HG03571 (cell line): ENCODE results near the gene ITSN1.
"Not testable (repeated sequence)": the region's sequence is repeated elsewhere in the genome, so short reads cannot be mapped to it uniquely, and the experiment has no call there.

Experiments
- ATAC-seq: cut with Tn5 transposase; IDR thresholded peaks from one replicate; pipeline ENCODE4 v1.9.1; 2021; ENCODE audit not compliant: unreplicated experiment

Gene ITSN1

DNA sequence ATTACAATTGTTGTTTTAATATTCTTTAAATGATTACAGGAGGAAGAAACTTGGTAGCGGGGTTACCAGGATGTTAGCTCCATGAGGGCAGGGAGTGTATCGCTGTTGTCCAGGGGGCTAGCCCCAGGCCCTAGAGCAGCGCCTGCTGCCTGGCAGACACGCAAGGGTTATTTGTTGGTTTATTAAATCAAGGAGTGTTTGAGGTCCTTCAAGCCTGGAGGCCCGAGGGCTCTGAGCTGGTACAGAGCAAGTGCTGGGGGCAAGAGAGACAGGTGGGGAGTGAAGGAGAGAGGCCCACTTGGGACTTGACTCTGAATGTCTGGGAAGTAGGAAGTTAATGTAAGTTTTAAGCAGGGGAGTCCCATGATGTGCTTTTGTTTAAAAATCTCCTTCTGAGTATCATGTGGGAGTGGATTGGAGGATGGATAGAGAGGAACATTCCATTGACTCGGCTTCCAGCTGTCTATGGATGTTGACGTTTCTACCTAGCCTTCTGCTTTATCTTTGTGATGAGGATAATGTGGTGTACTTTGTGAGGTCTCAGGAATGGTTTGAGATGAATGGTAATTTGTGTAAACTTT, 8.7 kb downstream of the ITSN1 start:
- no peak for ATAC-seq

- no peak for ATAC-seq
These were observed 9.8 kb downstream of the ITSN1 start for GRCh38 chr21:33651965-33652680.

DNA sequence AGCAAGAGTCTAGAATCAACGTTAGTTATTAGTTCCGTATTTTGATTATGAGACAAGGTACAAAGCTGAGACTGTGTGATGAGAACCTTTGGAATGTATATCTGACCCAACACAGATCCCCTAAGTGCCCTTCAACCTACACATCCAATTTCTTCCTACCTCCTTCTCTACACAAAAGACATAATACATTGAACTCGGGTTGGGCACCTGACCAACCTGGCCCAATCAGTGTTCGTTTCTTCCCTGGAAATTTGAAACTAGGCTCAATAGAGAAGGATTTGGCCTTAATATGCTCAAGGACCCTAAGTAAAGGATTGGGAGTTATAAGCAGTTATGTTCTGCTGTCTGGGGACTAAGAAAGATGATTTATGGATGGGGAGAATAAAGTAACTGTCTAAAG, 12.1 kb downstream of the ITSN1 start:
- no peak for ATAC-seq

DNA sequence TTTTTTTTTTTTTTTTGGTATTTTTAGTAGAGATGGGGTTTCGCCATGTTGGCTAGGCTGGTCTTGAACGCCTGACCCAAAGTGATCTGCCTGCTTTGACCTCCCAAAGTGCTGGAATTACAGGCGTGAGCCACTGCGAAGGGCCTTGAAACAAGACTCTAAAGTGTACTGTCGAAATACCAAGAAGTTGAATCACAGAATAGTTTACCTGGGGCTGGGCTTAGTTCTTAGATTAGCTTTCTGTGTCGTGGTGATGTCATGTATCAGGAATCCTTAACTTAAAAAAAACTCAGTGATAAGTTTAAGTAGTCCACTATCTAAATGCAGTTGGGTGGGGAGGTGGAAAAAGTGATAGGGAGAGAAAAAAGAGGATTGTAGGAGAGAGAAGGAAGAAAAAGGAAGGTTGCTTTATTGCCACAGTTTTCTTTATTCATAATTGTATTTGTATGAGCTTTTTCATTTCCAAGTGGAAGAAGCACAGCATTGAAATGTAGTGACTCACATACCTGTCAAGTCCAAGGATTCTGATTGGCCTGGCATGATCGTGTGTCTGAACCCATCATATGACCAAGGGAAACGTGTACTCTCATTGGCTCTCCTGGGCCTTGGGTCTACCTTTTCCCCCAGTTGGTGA, 13.4 kb downstream of the ITSN1 start:
- no peak for ATAC-seq

- no peak for ATAC-seq
These were observed 15.0 kb downstream of the ITSN1 start for GRCh38 chr21:33657124-33657820.

GRCh38 chr21:33658919-33659567, 16.7 kb downstream of the ITSN1 start:
- ATAC-seq: no peak

DNA sequence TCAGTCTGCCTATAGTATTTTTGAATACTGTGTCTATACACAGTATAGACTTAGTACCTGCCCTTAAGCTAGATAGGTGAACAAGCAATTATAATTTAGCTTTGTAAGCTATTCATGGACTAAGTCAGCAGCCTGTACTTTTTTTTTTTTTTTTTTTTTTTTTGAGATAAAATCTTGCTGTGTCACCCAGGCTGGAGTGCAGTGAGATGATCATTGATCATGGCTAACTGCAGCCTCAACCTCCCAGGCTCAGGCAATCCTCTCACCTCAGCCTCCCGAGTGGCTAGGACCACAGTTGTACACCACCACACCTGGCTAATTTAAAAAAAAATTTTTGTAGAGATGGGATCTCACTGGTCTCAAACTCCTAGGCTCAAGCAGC, 17.3 kb downstream of the ITSN1 start:
- ATAC-seq: no peak

- no peak for ATAC-seq
These were observed 18.1 kb downstream of the ITSN1 start for GRCh38 chr21:33660406-33660805.

DNA sequence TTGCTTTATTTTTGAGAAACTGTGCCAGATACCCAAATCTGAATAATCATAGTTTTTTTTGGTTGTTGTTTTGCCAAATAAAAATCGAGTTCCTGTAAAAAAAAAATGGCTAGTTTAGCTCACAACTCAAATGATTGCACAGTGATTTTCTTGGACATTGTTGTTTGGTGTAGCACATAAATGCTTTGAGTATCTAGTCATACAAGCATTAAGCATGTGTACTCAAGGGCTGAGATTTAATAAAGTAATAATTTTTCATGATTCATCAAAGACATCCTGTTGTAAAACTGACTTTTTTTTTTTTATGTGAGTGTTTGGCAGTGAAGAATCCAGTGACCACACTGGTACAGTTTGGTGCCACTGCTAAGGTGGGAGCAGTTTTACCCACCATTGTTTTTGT, 18.8 kb downstream of the ITSN1 start:
- ATAC-seq: no peak

DNA sequence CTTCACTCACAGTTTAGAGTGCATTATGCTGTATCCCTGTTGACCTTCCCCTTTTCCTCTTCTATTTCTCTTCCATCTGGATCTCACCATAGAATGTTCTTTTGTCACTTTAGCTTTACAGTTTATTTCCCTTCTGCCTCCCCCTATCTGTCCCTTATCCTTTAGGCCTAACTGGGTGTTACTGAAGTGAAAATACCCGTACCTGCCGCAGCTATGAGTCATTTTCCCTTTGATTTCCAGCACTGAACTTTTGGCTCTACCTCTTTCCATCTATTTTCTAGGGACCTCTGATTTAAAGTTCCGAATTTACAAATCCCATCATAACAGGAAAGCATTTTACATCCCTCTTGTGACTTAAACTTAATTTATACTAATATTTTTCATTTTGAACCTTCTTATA, 19.7 kb downstream of the ITSN1 start:
- no peak for ATAC-seq

DNA sequence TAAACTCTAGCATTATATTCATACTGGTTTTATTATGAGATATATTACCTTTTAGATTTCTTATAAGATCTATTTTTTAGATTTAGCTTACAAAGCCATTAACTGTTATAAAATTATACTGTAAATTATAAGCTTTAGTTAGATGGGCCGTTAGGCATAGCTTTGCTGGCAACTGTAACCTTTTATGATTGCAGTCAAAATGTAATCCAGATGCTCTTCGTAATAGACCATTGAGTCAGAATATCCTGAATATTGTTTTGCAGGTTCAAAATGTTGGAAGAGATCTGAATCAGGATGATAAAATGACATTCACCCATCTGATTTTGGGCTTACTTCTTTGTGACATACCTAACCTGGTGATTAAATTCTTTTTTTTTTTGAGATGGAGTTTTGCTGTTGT, 20.9 kb downstream of the ITSN1 start:
- ATAC-seq: no peak

- ATAC-seq: no peak
These were observed 21.8 kb downstream of the ITSN1 start for GRCh38 chr21:33664135-33664534.

GRCh38 chr21:33666153-33666552, 23.9 kb downstream of the ITSN1 start:
- no peak for ATAC-seq

- ATAC-seq: no peak
These were observed 25.3 kb downstream of the ITSN1 start for GRCh38 chr21:33667636-33668035.

DNA sequence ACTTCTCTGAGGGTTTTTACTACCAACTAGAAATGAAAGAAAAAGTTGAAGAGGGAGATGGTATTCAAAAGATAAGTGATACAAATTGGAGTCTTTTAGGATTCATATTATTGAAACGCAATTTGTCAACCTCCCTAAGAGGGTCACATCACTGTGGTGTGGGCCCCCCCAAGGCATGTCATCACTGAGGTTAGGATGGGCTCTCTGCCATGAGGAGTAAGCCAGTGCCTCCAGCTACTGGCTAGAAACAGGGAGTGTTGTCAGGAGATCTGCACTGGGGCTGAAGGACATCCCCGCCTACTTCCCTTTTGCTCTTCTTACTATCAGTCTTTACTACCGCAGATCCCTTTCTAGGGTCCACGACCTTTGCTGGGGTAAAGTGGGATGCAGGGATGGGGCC, 25.9 kb downstream of the ITSN1 start:
- ATAC-seq: no peak

- no peak for ATAC-seq
These were observed 26.3 kb downstream of the ITSN1 start for GRCh38 chr21:33668620-33669019.

DNA sequence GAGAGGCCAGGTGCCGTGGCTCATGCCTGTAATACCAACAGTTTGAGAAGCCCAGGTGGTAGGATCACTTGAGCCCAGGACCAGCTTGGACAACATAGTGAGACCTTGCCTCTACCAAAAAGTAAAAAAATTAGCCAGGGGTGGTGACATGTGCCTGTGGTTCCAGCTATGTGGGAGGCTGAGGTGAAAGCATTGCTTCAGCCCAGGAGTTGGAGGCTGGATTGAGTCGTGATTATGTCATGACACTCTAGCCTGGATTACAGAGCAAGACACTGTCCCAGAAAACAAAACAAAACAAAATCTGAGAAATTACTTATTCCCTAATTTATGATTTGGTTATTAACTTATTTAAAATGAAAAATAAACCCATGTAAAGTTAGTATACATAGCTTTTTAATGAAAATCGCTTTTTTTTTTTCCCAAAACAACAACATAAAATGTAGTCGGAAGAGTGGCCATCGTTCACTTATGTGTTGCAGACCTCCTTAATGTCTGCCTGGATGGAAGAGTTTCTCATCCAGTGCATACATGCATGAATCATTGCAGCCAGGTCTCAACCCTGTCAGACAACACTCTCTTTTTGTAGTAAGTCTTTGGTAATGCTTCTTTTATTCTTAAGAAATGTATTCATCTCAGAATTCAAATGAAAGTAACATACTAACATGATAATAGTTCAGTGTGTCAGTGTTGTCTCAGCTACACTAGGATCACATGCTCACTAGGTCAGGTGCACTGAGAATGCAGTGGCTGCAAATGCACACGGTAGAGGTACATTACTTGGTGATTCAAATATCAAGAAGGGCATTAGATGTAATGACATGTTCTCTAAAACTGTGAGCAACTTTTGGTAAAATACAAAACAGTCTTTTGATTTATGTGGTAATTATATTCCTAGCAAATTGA, 28.0 kb downstream of the ITSN1 start:
- no peak for ATAC-seq

GRCh38 chr21:33673473-33673872, 31.2 kb downstream of the ITSN1 start:
- no peak for ATAC-seq

DNA sequence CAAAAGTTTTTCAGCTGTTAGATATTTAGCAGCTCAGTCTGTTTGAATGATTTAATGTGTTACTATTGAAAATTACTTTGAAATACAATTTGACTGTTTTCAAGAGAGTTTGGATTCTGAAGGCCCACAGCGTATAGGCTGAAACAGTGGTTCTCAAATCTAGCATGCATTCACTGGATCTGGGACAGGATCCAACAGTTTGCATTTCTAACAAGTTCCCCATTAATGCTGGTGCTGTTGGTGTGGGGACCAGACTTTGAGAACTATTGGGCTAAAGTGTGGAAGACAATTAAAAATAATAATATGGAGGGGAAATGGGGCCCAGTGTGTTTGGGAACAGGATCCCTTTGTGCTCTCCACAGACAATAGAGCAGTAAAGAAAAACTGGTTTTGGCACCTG, 31.9 kb downstream of the ITSN1 start:
- no peak for ATAC-seq

DNA sequence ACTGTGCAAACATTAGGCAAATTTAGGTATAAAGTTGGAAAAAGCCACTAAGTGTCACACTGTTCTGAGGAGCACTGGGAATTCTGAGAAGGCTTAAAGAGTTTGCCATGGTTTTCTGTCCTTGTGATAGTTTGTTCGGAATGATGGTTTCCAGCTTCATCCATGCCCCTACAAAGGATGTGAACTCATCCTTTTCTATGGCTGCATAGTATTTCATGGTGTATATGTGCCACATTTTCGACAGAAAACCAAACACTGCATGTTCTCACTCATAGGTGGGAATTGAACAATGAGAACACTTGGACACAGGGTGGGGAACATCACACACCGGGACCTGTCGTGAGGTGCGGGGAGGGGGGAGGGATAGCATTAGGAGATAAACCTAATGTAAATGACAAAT, 34.4 kb downstream of the ITSN1 start:
- not testable (repeated sequence) for ATAC-seq
